A673 (cell line): ENCODE results near the gene SURF6. TPM values are rescaled to one million over a fixed set of nuclear protein-coding genes. Genes with fewer than 3 reads are reported as not detected.

Source experiments
- BruUV-seq: library from RNA; stranded (reverse); fragments of 400-500 nt; replicated peaks from 2 replicates; lab custom pipeline; 2021; lab: Mats Ljungman, UMichigan
- CTCF ChIA-PET: fragments of 300-600 bp; sonication (Branson Sonifier 250); formaldehyde crosslinking; loops from one replicate; lab custom pipeline; 2022; ENCODE audit warnings: antibody characterized with exemption; lab: Charles Lee
- POLR2A ChIA-PET: fragments of 300-600 bp; sonication (Branson Sonifier 250); formaldehyde crosslinking; loops from one replicate; lab custom pipeline; 2022; ENCODE audit warnings: antibody characterized with exemption; ENCODE audit not compliant: low non-redundant PET; lab: Charles Lee
- DNase-seq: peaks from one replicate; pipeline ENCODE4 v3.0.0-alpha.2; 2015; ENCODE audit warnings: low spot score
- H3K27ac ChIP-seq: fragments of 200-600 bp; sonication (generic); 2 replicates; pipeline ENCODE4 v1.5.1; 2016; ENCODE audit warnings: mixed run types, low read depth, mild to moderate bottlenecking, mixed read lengths, antibody characterized with exemption, low read length; ENCODE audit not compliant: poor library complexity, severe bottlenecking
- H3K27me3 ChIP-seq: fragments of 200-600 bp; sonication (generic); replicated peaks from 2 replicates; pipeline ENCODE4 v1.6.1; 2017; ENCODE audit warnings: mixed run types, low read depth, mild to moderate bottlenecking, mixed read lengths, antibody characterized with exemption, low read length; ENCODE audit not compliant: insufficient read depth, poor library complexity
- H3K36me3 ChIP-seq: fragments of 200-600 bp; sonication (generic); 2 replicates; pipeline ENCODE4 v1.6.1; 2016; ENCODE audit warnings: mixed run types, mild to moderate bottlenecking, mixed read lengths, antibody characterized with exemption, low read length; ENCODE audit not compliant: insufficient read depth, poor library complexity, severe bottlenecking
- H3K4me1 ChIP-seq: fragments of 200-600 bp; sonication (generic); 2 replicates; pipeline ENCODE4 v1.6.1; 2017; ENCODE audit warnings: mixed run types, mild to moderate bottlenecking, mixed read lengths, antibody characterized with exemption, low read length; ENCODE audit not compliant: insufficient read depth, poor library complexity, severe bottlenecking
- H3K4me3 ChIP-seq: fragments of 200-600 bp; sonication (generic); 2 replicates; pipeline ENCODE4 v1.5.1; 2016; ENCODE audit warnings: low read depth, mixed run types, mild to moderate bottlenecking, mixed read lengths, low read length; ENCODE audit not compliant: poor library complexity, severe bottlenecking
- H3K9me3 ChIP-seq: fragments of 200-600 bp; sonication (generic); 2 replicates; pipeline ENCODE4 v1.6.1; 2016; ENCODE audit warnings: mixed run types, low read depth, mild to moderate bottlenecking, mixed read lengths, antibody characterized with exemption, low read length; ENCODE audit not compliant: poor library complexity, severe bottlenecking
- CTCF ChIP-seq: fragments of 300-800, 200-600 bp; sonication (generic); conservative IDR thresholded peaks from 2 replicates; pipeline ENCODE4 v1.5.1; 2017; ENCODE audit warnings: low read depth, mild to moderate bottlenecking, antibody characterized with exemption, low read length, moderate library complexity, mixed read lengths
- EZH2 ChIP-seq: fragments of 200-600 bp; sonication (generic); IDR thresholded peaks from 2 replicates; pipeline ENCODE4 v1.6.1; 2017; ENCODE audit warnings: borderline replicate concordance, low read depth, mild to moderate bottlenecking, mixed read lengths, antibody characterized with exemption, low read length; ENCODE audit not compliant: poor library complexity, severe bottlenecking
- intact Hi-C: fragments of 100-400 bp; cut with micrococcal nuclease; formaldehyde crosslinking; loops from one replicate; pipeline ENCODE4 v1.10.0; 2022; ENCODE audit not compliant: unreplicated experiment
- total RNA-seq: library from RNA; stranded (reverse); gene quantifications from 2 replicates; pipeline ENCODE4 v1.2.3, GENCODE V29; 2021

Gene SURF6
- total RNA-seq, 1 experiment from 2014 or later: 36.6 TPM

- Histone ChIP-seq H3K4me3 (no peak overlapping the region), H3K27ac (no peak overlapping the region), H3K27me3 (no peaks in the 10 kb centered on the region), H3K9me3 (no peaks in the 10 kb centered on the region), H3K4me1 (peaks cover 14% of the 10 kb centered on the region), H3K36me3 (peaks cover 49% of the 10 kb centered on the region)
- no peak for DNase-seq
- no TSS peak for BruUV-seq
- TF ChIP-seq EZH2 (no peak), CTCF (no peak)
- ChIA-PET POLR2A (no interaction called here), CTCF (no interaction called here)
- intact Hi-C loops: no loop called here
Observed at GRCh38 chr9:133333011-133333410, 3.0 kb downstream of the SURF6 start.

DNA sequence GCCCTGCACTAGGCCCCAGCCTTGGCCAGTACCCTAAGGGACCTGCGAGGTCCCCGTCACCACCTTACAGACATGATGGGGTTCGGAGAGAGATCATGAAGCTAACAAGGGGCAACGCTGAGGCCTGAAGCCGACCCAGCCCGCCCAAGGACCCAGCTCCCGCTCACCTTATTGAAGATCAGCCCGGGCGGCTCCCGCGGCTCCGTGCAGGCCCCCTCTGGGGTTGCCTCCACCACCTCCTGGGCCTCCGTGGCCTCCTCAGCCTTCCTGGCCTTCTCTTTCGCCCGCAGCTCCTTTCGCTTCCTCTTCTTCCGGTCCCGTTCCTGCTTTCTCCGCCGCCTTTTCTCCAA is 3.6 kb downstream of the SURF6 start:
- TF ChIP-seq CTCF: no peak
- TF ChIP-seq EZH2: no peak
- intact Hi-C loops: no loop called here
- no TSS peak for BruUV-seq
- peaks cover 49% of the 10 kb centered on the region for H3K36me3 ChIP-seq
- no peaks in the 10 kb centered on the region for H3K27me3 ChIP-seq
- ChIA-PET POLR2A (no interaction called here), CTCF (no interaction called here)
- peaks cover 14% of the 10 kb centered on the region for H3K4me1 ChIP-seq
- DNase-seq: no peak
- no peak overlapping the region for H3K4me3 ChIP-seq
- H3K27ac ChIP-seq: no peak overlapping the region
- no peaks in the 10 kb centered on the region for H3K9me3 ChIP-seq

- CTCF ChIA-PET: no interaction called here
- DNase-seq: no peak
- POLR2A ChIA-PET: no interaction called here
Observed at GRCh38 chr9:133331641-133332380, 4.2 kb downstream of the SURF6 start.

More at GRCh38 chr9:133331641-133332380, 4.2 kb downstream of the SURF6 start:
- Histone ChIP-seq H3K27ac (no peak overlapping the region), H3K4me3 (no peak overlapping the region), H3K9me3 (no peaks in the 10 kb centered on the region), H3K4me1 (peaks cover 11% of the 10 kb centered on the region), H3K36me3 (peaks cover 49% of the 10 kb centered on the region), H3K27me3 (no peaks in the 10 kb centered on the region)
- intact Hi-C loops: no loop called here
- TF ChIP-seq CTCF: no peak
- TF ChIP-seq EZH2: no peak
- BruUV-seq: no TSS peak
